IMR-90 (cell line): ENCODE results near the gene LLCFC1. TPM values are rescaled to one million over a fixed set of nuclear protein-coding genes. Genes with fewer than 3 reads are reported as not detected.

Source experiments
- ATAC-seq: fragments of 200-7000 bp; cut with Tn5 transposase; 2 replicates; pipeline ENCODE4 v1.9.1; 2020; ENCODE audit warnings: low read depth, mild to moderate bottlenecking, moderate library complexity
- BruUV-seq: library from RNA; stranded (reverse); fragments of 400-500 nt; replicated peaks from 2 replicates; lab custom pipeline; 2021; lab: Mats Ljungman, UMichigan
- CTCF ChIA-PET: fragments of 300-600 bp; formaldehyde crosslinking; extraction: SDS; loops from one replicate; lab custom pipeline; 2021; ENCODE audit warnings: antibody characterized with exemption; lab: Yijun Ruan, JAX
- POLR2A ChIA-PET: fragments of 300-600 bp; sonication (Branson Sonifier 250); formaldehyde crosslinking; loops from one replicate; lab custom pipeline; 2022; ENCODE audit warnings: antibody characterized with exemption; ENCODE audit not compliant: unreplicated experiment; lab: Charles Lee
- DNase-seq: peaks from one replicate; pipeline ENCODE4 v3.0.0; 2013
- H2AFZ ChIP-seq: replicated peaks from 2 replicates; pipeline ENCODE3; 2013; ENCODE audit warnings: low read length, mild to moderate bottlenecking; ENCODE audit not compliant: poor library complexity
- H2AK5ac ChIP-seq: 2 replicates; pipeline ENCODE4 v1.6.1; 2013; ENCODE audit warnings: low read depth, low read length, inconsistent platforms
- H2AK9ac ChIP-seq: replicated peaks from 2 replicates; pipeline ENCODE3; 2013; ENCODE audit warnings: mild to moderate bottlenecking, low read depth, low read length, moderate library complexity; ENCODE audit not compliant: poor library complexity
- H2BK120ac ChIP-seq: 2 replicates; pipeline ENCODE4 v1.6.1; 2013; ENCODE audit warnings: low read depth, low read length, inconsistent platforms
- H2BK15ac ChIP-seq: 3 replicates; pipeline ENCODE4 v1.6.1; 2013; ENCODE audit warnings: low read depth, low read length, inconsistent platforms
- H2BK20ac ChIP-seq: 2 replicates; pipeline ENCODE4 v1.6.1; 2013; ENCODE audit warnings: low read depth, mild to moderate bottlenecking, inconsistent platforms, low read length, moderate library complexity
- H2BK5ac ChIP-seq: 2 replicates; pipeline ENCODE4 v1.6.1; 2013; ENCODE audit warnings: mild to moderate bottlenecking, low read depth, low read length, inconsistent platforms; ENCODE audit not compliant: poor library complexity, severe bottlenecking
- H3K14ac ChIP-seq: replicated peaks from 2 replicates; pipeline ENCODE4 v1.6.1; 2013; ENCODE audit warnings: low read depth, low read length, inconsistent platforms
- H3K18ac ChIP-seq: 2 replicates; pipeline ENCODE4 v1.6.1; 2013; ENCODE audit warnings: low read depth, low read length, control low read depth
- H3K23ac ChIP-seq: 2 replicates; pipeline ENCODE4 v1.6.1; 2013; ENCODE audit warnings: low read depth, low read length, inconsistent platforms
- H3K27ac ChIP-seq: 2 replicates; pipeline ENCODE4 v1.5.1; 2013; ENCODE audit warnings: mild to moderate bottlenecking, control low read depth, low read length; ENCODE audit not compliant: insufficient read depth
- H3K27me3 ChIP-seq: 2 replicates; pipeline ENCODE4 v1.6.1; 2013; ENCODE audit warnings: low read length; ENCODE audit not compliant: control insufficient read depth, insufficient read depth
- H3K36me3 ChIP-seq: 2 replicates; pipeline ENCODE4 v1.6.1; 2013; ENCODE audit warnings: low read length, mixed read lengths; ENCODE audit not compliant: control insufficient read depth, insufficient read depth
- H3K4ac ChIP-seq: 2 replicates; pipeline ENCODE4 v1.6.1; 2013; ENCODE audit warnings: low read depth, low read length, inconsistent platforms
- H3K4me1 ChIP-seq: 2 replicates; pipeline ENCODE4 v1.6.1; 2013; ENCODE audit warnings: low read length, mixed read lengths; ENCODE audit not compliant: control insufficient read depth, insufficient read depth
- H3K4me2 ChIP-seq: 2 replicates; pipeline ENCODE4 v1.6.1; 2013; ENCODE audit warnings: low read depth, mild to moderate bottlenecking, control low read depth, low read length, moderate library complexity
- H3K4me3 ChIP-seq: 2 replicates; pipeline ENCODE4 v1.5.1; 2013; ENCODE audit warnings: low read depth, mild to moderate bottlenecking, control low read depth, low read length, moderate library complexity; ENCODE audit not compliant: insufficient read depth
- H3K56ac ChIP-seq: 2 replicates; pipeline ENCODE4 v1.6.1; 2013; ENCODE audit warnings: low read length, inconsistent platforms; ENCODE audit not compliant: insufficient read depth; ENCODE audit errors: extremely low read depth
- H3K79me1 ChIP-seq, 2 experiments: 2 replicates each; pipeline ENCODE4 v1.6.1; 2013; ENCODE audit warnings: low read length in 2 of 2, inconsistent platforms in 1 of 2, low read depth in 1 of 2
- H3K9ac ChIP-seq: 2 replicates; pipeline ENCODE4 v1.6.1; 2013; ENCODE audit warnings: low read depth, low read length, control low read depth
- H3K9me1 ChIP-seq: 2 replicates; pipeline ENCODE4 v1.6.1; 2013; ENCODE audit warnings: low read length, inconsistent platforms; ENCODE audit not compliant: insufficient read depth
- H3K9me3 ChIP-seq: 2 replicates; pipeline ENCODE4 v1.6.1; 2013; ENCODE audit warnings: low read length; ENCODE audit not compliant: control insufficient read depth, insufficient read depth
- H4K20me1 ChIP-seq: 2 replicates; pipeline ENCODE4 v1.6.1; 2013; ENCODE audit warnings: low read length, inconsistent platforms; ENCODE audit not compliant: insufficient read depth
- H4K5ac ChIP-seq: 2 replicates; pipeline ENCODE4 v1.6.1; 2013; ENCODE audit warnings: mild to moderate bottlenecking, low read depth, low read length, control low read depth
- H4K8ac ChIP-seq, 2 experiments: 2 replicates each; pipeline ENCODE4 v1.6.1; 2013; ENCODE audit warnings: low read depth in 2 of 2, low read length in 2 of 2, control low read depth in 1 of 2, inconsistent platforms in 1 of 2
- H4K91ac ChIP-seq: 2 replicates; pipeline ENCODE4 v1.6.1; 2013; ENCODE audit warnings: low read depth, low read length, inconsistent platforms; ENCODE audit not compliant: insufficient read depth
- BHLHE40 ChIP-seq: fragments of 150-350 bp; IDR thresholded peaks from 2 replicates; pipeline ENCODE4 v1.6.1; 2016; ENCODE audit warnings: mild to moderate bottlenecking, low read depth, low read length
- CEBPB ChIP-seq: IDR thresholded peaks from 2 replicates; pipeline ENCODE4 v1.6.1; 2012; ENCODE audit warnings: low read depth, low read length, improper control_type of control experiment
- CHD1 ChIP-seq: IDR thresholded peaks from 2 replicates; pipeline ENCODE4 v1.6.1; 2012; ENCODE audit warnings: low read depth, low read length, improper control_type of control experiment
- CTCF ChIP-seq: conservative IDR thresholded peaks from 2 replicates; pipeline ENCODE4 v1.5.1; 2012; ENCODE audit warnings: mild to moderate bottlenecking, low read depth, low read length, improper control_type of control experiment
- ELK1 ChIP-seq: fragments of 150-350 bp; IDR thresholded peaks from 2 replicates; pipeline ENCODE4 v1.6.1; 2016; ENCODE audit warnings: low read depth, mild to moderate bottlenecking, low read length, moderate library complexity, borderline replicate concordance
- FOS ChIP-seq: fragments of 150-350 bp; IDR thresholded peaks from 2 replicates; pipeline ENCODE4 v1.6.1; 2016; ENCODE audit warnings: low read depth, low read length
- MAFK ChIP-seq: IDR thresholded peaks from 2 replicates; pipeline ENCODE4 v1.6.1; 2012; ENCODE audit warnings: low read depth, low read length, improper control_type of control experiment
- MAZ ChIP-seq: IDR thresholded peaks from 2 replicates; pipeline ENCODE4 v1.6.1; 2012; ENCODE audit warnings: low read depth, mild to moderate bottlenecking, low read length, improper control_type of control experiment, moderate library complexity, borderline replicate concordance
- MXI1 ChIP-seq: IDR thresholded peaks from 2 replicates; pipeline ENCODE4 v1.6.1; 2012; ENCODE audit warnings: low read depth, mild to moderate bottlenecking, low read length, moderate library complexity, borderline replicate concordance
- NFE2L2 ChIP-seq: fragments of 150-350 bp; IDR thresholded peaks from 2 replicates; pipeline ENCODE4 v1.6.1; 2016; ENCODE audit warnings: low read depth, mild to moderate bottlenecking, low read length
- POLR2A ChIP-seq: IDR thresholded peaks from 2 replicates; pipeline ENCODE4 v1.6.1; 2012; ENCODE audit warnings: mild to moderate bottlenecking, low read depth, low read length
- RAD21 ChIP-seq: IDR thresholded peaks from 2 replicates; pipeline ENCODE4 v1.6.1; 2012; ENCODE audit warnings: low read length, improper control_type of control experiment
- RCOR1 ChIP-seq: IDR thresholded peaks from 2 replicates; pipeline ENCODE4 v1.6.1; 2012; ENCODE audit warnings: mild to moderate bottlenecking, low read length, improper control_type of control experiment; ENCODE audit not compliant: insufficient replicate concordance
- RFX5 ChIP-seq: IDR thresholded peaks from 2 replicates; pipeline ENCODE4 v1.8.0; 2012; ENCODE audit warnings: low read depth, mild to moderate bottlenecking, low read length, moderate library complexity
- USF2 ChIP-seq: fragments of 150-350 bp; IDR thresholded peaks from 2 replicates; pipeline ENCODE4 v1.6.1; 2017; ENCODE audit warnings: mild to moderate bottlenecking, antibody characterized with exemption, low read length, low read depth
- WGBS, 2 experiments: methylation state at CpG; one replicate each; pipeline versions ENCODE4 v1.1.5 to v1.1.7; 2013; ENCODE audit warnings: missing lambda C conversion rate in 2 of 2; ENCODE audit not compliant: insufficient read length in 1 of 2; ENCODE audit errors: extremely low coverage in 2 of 2; 5-methylcytosine and 5-hydroxymethylcytosine counted together
- dilution Hi-C: fragments of 300-500 bp; cut with HindIII; formaldehyde crosslinking; loops from one replicate; pipeline ENCODE4 v1.14.3; 2018; ENCODE audit warnings: low sequenced_read_pairs; ENCODE audit not compliant: unreplicated experiment
- in situ Hi-C: fragments of 300-500 bp; cut with MboI; formaldehyde crosslinking; loops from 3 replicates; pipeline ENCODE4 v1.14.3; 2019; ENCODE audit warnings: low sequenced_read_pairs, inconsistent platforms, mixed read lengths
- intact Hi-C: fragments of 100-400 bp; cut with micrococcal nuclease; formaldehyde crosslinking; loops from 2 replicates; pipeline ENCODE4 v1.10.0; 2022
- polyA plus RNA-seq, 3 experiments: library from polyadenylated mRNA; depleted of rRNA; stranded (reverse); fragments of >200 nt; gene quantifications; 2 replicates each; pipeline ENCODE4 v1.2.3, GENCODE V29; 2012; ENCODE audit warnings: low replicate concordance in 1 of 3
- total RNA-seq: library from RNA; depleted of rRNA; stranded (reverse); fragments of >200 nt; gene quantifications from 2 replicates; pipeline ENCODE4 v1.2.3, GENCODE V29; 2012

Gene LLCFC1
- total and polyA plus RNA-seq, 2 of the 4 experiments (the other 2 are of a cell fraction), result not detected

- no peak overlapping the region for H2AK5ac ChIP-seq
- H3K4me3 ChIP-seq, result no peak overlapping the region
- dilution Hi-C loops, result no loop called here
- no peaks in the 10 kb centered on the region for H3K9me1 ChIP-seq
- H3K36me3 ChIP-seq, result no peaks in the 10 kb centered on the region
- H3K9me3 ChIP-seq, result peaks cover 10% of the 10 kb centered on the region; the same call in 1 of the 2 replicates
- no peak for DNase-seq
- H2BK5ac ChIP-seq, result no peak overlapping the region
- ChIA-PET CTCF (no interaction called here), POLR2A (no interaction called here)
- H3K56ac ChIP-seq, result no peak overlapping the region
- H3K79me1 ChIP-seq, result no peaks in the 10 kb centered on the region
- no peak overlapping the region for H3K4me2 ChIP-seq
- no peak overlapping the region for H3K23ac ChIP-seq
- in situ Hi-C loops, result no loop called here
- TF ChIP-seq MAFK, result no peak
- TF ChIP-seq CTCF, result no peak
- no peak for TF ChIP-seq POLR2A
- no peak for TF ChIP-seq CHD1
- TF ChIP-seq NFE2L2, result no peak
- no peak for TF ChIP-seq BHLHE40
- no peak for TF ChIP-seq RCOR1
- no peak for TF ChIP-seq CEBPB
- no peak for TF ChIP-seq RFX5
- TF ChIP-seq USF2, result no peak
- no peak for TF ChIP-seq MXI1
- TF ChIP-seq RAD21, result no peak
- no peak for TF ChIP-seq ELK1
- no peak for TF ChIP-seq MAZ
- TF ChIP-seq FOS, result no peak
- H2AFZ ChIP-seq, result no peak overlapping the region
- no peak overlapping the region for H3K4ac ChIP-seq
- no peak overlapping the region for H2BK20ac ChIP-seq
- no peak overlapping the region for H3K14ac ChIP-seq
- no peaks in the 10 kb centered on the region for H3K27me3 ChIP-seq
- H4K8ac ChIP-seq, result no peak overlapping the region
- H3K4me1 ChIP-seq, result no peaks in the 10 kb centered on the region
- no peak overlapping the region for H4K91ac ChIP-seq
- H2AK9ac ChIP-seq, result no peak overlapping the region
- H3K27ac ChIP-seq, result no peak overlapping the region
- no peaks in the 10 kb centered on the region for H4K20me1 ChIP-seq
- no CpG with 5 or more reads among the region's 8 CpGs for WGBS, 2 experiments
- H2BK15ac ChIP-seq, result no peak overlapping the region
- H3K18ac ChIP-seq, result no peak overlapping the region
- no TSS peak for BruUV-seq
- no peak overlapping the region for H4K5ac ChIP-seq
- H3K9ac ChIP-seq, result no peak overlapping the region
- no peak overlapping the region for H2BK120ac ChIP-seq
- intact Hi-C loops, result no loop called here
- no peak for ATAC-seq
Measured at GRCh38 chr7:142927949-142928348, 11.3 kb upstream of the LLCFC1 start.
